ENCODE measurements around the gene THSD4. TPM values are rescaled to one million over a fixed set of nuclear protein-coding genes. Genes with fewer than 3 reads are reported as not detected.

Gene THSD4
- total and polyA plus RNA-seq, 2 of the 8 experiments (the other 6 are each of a cell fraction or from before 2014, with no cell fraction given): 2.5 to 6.2 TPM

GRCh38 chr15:71664622-71665021 lies 549.4 kb downstream of the THSD4 start (continued):
- no peak for TF ChIP-seq BCL11A (IDR thresholded peaks at IDR 0.05; ENCODE audit: low read depth in 2 of 2, low read length in 2 of 2)
- no peak for TF ChIP-seq RFX5 (IDR thresholded peaks at IDR 0.05; ENCODE audit: borderline replicate concordance, low read depth, low read length)
- TF ChIP-seq CBX8 (IDR thresholded peaks at IDR 0.05; ENCODE audit: borderline replicate concordance, low read depth, low read length): no peak
- TF ChIP-seq RXRA (IDR thresholded peaks at IDR 0.05; ENCODE audit: insufficient read depth, low read depth, low read length): no peak
- no peak for TF ChIP-seq SP1 (IDR thresholded peaks at IDR 0.05; ENCODE audit: low read depth, low read length)
- TF ChIP-seq, protein P1, sequence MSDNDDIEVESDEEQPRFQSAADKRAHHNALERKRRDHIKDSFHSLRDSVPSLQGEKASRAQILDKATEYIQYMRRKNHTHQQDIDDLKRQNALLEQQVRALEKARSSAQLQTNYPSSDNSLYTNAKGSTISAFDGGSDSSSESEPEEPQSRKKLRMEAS (IDR thresholded peaks at IDR 0.05): no peak

All from H1 (cell line).